ENCODE results near the gene STC2.

DNA sequence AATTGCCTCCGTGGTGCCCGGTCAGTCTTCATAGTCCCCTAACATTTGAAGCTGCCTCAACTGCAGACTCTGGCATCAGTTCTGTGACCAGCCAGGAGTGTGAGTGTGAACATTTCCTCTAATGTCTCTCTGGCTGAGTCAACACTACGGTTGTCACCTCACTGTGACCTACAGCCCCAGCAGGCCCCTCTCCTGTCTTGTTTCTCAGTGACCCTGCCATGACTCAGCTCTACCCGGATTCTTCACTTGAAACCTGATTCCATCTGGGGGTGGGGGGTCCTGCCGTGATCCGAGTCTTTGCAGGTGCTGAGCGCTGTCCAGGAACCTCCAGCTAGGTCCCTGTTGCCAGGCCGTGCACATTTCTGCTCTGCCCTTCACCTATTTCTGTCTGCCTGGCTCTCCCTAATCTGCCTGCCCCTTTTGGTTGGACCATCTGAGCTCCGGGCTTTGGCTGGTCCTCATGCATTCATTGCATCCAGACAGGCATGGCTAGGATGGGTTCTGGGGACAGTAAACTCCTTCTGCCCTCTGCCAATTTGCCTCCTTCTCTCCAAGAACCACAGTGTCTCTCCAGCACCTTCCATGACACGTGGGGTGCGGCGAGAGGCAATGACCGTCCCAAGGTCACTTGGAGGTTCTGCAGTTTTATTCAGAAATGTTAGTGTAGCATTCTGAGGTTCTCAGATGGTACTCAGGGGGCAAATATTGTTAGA, 24.2 kb downstream of the STC2 start:
- TF ChIP-seq, protein P1, sequence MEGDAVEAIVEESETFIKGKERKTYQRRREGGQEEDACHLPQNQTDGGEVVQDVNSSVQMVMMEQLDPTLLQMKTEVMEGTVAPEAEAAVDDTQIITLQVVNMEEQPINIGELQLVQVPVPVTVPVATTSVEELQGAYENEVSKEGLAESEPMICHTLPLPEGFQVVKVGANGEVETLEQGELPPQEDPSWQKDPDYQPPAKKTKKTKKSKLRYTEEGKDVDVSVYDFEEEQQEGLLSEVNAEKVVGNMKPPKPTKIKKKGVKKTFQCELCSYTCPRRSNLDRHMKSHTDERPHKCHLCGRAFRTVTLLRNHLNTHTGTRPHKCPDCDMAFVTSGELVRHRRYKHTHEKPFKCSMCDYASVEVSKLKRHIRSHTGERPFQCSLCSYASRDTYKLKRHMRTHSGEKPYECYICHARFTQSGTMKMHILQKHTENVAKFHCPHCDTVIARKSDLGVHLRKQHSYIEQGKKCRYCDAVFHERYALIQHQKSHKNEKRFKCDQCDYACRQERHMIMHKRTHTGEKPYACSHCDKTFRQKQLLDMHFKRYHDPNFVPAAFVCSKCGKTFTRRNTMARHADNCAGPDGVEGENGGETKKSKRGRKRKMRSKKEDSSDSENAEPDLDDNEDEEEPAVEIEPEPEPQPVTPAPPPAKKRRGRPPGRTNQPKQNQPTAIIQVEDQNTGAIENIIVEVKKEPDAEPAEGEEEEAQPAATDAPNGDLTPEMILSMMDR (IDR thresholded peaks at IDR 0.05; ENCODE audit: low read length), result no peak
- no peak for TF ChIP-seq EZH2 (IDR thresholded peaks at IDR 0.05; ENCODE audit: borderline replicate concordance, low read length)
